HG03045 (cell line): ENCODE data around the gene SRP9.
"Not testable (repeated sequence)": the region's sequence is repeated elsewhere in the genome, so short reads cannot be mapped to it uniquely, and the experiment has no call there.

Experiments
- ATAC-seq: cut with Tn5 transposase; IDR thresholded peaks from one replicate; pipeline ENCODE4 v1.9.1; 2021; ENCODE audit warnings: mild to moderate bottlenecking, moderate library complexity; ENCODE audit not compliant: unreplicated experiment

SRP9 gene

DNA sequence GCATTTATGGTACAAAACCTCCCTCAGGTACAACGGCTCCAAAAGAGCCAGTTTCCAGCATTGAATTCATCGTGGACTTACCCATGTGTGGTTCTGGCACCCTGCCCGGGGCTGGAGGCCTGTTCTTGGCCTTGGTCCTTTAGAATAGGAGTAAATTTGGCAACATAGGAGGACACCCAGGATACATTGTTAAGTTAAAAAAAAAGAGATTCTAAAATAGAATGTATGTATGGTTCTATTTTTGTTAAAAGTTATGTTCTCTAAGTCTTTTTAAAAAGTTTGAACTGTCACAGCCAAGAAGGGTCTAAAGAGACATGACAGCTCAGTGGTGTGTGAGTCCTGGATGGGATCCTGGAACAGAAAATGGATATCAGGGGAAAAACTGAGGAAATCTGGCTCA lies 58.2 kb downstream of the SRP9 start:
- no peak for ATAC-seq

DNA sequence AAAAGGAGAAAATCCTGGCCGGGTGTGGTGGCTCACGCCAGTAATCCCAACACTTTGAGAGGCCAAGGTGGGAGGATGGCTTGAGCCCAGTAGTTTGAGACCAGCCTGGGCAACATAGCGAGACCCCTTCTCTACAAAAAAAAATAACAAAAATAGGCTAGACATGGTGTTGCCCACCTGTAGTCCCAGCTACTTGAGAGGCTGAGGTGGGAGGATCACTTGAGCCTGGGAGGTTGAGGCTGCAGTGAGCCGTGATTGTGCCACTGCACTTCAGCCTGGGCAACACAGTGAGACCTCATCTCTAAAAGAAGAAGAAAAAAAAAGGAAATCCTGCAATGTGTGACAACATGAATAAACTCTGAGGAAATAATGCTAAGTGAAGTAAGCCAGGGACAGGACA lies 58.7 kb downstream of the SRP9 start:
- not testable (repeated sequence) for ATAC-seq

DNA sequence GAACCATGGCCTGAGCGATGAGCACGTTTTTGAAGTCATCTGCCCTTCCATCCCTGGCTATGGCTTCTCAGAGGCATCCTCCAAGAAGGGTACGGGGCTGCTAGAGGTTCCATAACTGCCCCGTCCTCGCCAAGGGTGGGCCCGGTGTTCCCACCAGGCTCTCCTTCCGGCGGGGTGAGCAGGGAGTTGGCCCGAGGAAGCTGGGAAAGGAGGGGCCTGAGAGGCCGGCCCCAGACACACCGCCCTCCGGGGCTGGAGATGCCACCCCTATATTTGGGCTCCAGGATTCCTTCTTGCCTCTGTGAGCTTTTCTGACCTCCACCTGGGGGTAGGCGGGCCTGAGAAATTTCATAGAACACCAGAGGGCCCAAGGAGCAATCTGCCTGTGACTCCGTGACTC lies 61.2 kb downstream of the SRP9 start:
- no peak for ATAC-seq
